Smooth muscle cell (in vitro differentiated cells): ENCODE measurements around the gene UTP14A. TPM values are rescaled to one million over a fixed set of nuclear protein-coding genes. Genes with fewer than 3 reads are reported as not detected.

Source experiments
- DNase-seq: peaks from one replicate; lab custom pipeline; 2025; ENCODE audit not compliant: unreplicated experiment; lab: John Stamatoyannopoulos, UW
- H2AFZ ChIP-seq: fragments of 200-600 bp; sonication (generic); 2 replicates; pipeline ENCODE4 v1.6.0; 2016; ENCODE audit warnings: antibody characterized with exemption, low read depth, mild to moderate bottlenecking
- H3F3A ChIP-seq: fragments of 200-600 bp; sonication (generic); 2 replicates; pipeline ENCODE4 v1.6.0; 2017; ENCODE audit warnings: antibody characterized with exemption, low read depth
- H3K27ac ChIP-seq: fragments of 200-600 bp; sonication (generic); 2 replicates; pipeline ENCODE4 v1.5.1; 2016; ENCODE audit warnings: low read depth, mild to moderate bottlenecking
- H3K27me3 ChIP-seq: fragments of 200-600 bp; sonication (generic); 2 replicates; pipeline ENCODE4 v1.6.1; 2016; ENCODE audit warnings: low read depth, mild to moderate bottlenecking
- H3K36me3 ChIP-seq: fragments of 200-600 bp; sonication (generic); 2 replicates; pipeline ENCODE4 v1.5.1; 2016; ENCODE audit warnings: low read depth
- H3K4me1 ChIP-seq: fragments of 200-600 bp; sonication (generic); 2 replicates; pipeline ENCODE4 v1.5.1; 2016; ENCODE audit warnings: low read depth
- H3K4me2 ChIP-seq: fragments of 200-600 bp; sonication (generic); 2 replicates; pipeline ENCODE4 v1.6.0; 2016; ENCODE audit warnings: mild to moderate bottlenecking
- H3K4me3 ChIP-seq: fragments of 200-600 bp; sonication (generic); 2 replicates; pipeline ENCODE4 v1.5.1; 2016; ENCODE audit warnings: mild to moderate bottlenecking
- H3K79me2 ChIP-seq: fragments of 200-600 bp; sonication (generic); 2 replicates; pipeline ENCODE4 v1.6.0; 2016; ENCODE audit warnings: low read depth, mild to moderate bottlenecking
- H3K9ac ChIP-seq: fragments of 200-600 bp; sonication (generic); 2 replicates; pipeline ENCODE4 v1.6.0; 2016; ENCODE audit warnings: low read depth
- H3K9me3 ChIP-seq: fragments of 200-600 bp; sonication (generic); replicated peaks from 2 replicates; pipeline ENCODE4 v1.5.1; 2016; ENCODE audit warnings: low read depth
- H4K20me1 ChIP-seq: fragments of 200-600 bp; sonication (generic); 2 replicates; pipeline ENCODE4 v1.6.0; 2016; ENCODE audit warnings: low read depth
- WGBS: methylation state at CpG from one replicate; pipeline ENCODE4 v1.1.7; 2016; ENCODE audit warnings: low lambda C conversion rate; 5-methylcytosine and 5-hydroxymethylcytosine counted together
- polyA plus RNA-seq: library from polyadenylated mRNA; unstranded; fragments of >200 nt; fragmentation: Nextera tagmentation; extraction: Ambion mirVana; gene quantifications from 2 replicates; pipeline ENCODE4 v1.2.1, GENCODE V29; 2016
- total RNA-seq: library from RNA; depleted of rRNA; stranded (reverse); fragments of >200 nt; gene quantifications from 2 replicates; pipeline ENCODE4 v1.2.3, GENCODE V29; 2014
- TF ChIP-seq, protein P1 (sequence below): fragments of 200-600 bp; sonication (generic); IDR thresholded peaks from 2 replicates; pipeline ENCODE4 v1.5.1; 2017; ENCODE audit warnings: borderline replicate concordance, mild to moderate bottlenecking, antibody characterized with exemption; ENCODE audit not compliant: insufficient read depth, poor library complexity, severe bottlenecking

UTP14A gene
- total and polyA plus RNA-seq, 2 experiments from 2014 or later, result 5.1 to 12.9 TPM

DNA sequence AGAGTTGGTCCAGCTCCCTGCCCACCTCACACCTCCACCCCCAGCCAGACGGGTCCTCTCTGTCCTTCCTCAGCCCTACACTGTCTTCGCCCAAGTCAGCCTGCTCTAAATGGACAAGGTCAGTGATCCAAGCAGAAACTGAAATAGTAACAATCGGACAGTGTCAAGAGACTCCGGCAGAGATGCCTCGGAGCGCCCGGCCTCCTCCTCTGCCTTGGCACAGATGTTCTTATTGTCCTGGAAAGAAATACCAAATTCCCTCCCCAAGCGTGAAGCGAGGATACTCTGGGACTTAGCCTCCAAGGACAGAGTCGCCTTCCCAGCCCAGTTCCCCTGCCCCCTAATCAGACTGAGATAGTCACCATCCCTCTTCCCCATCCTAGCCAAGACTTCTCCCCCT, 28.5 kb downstream of the UTP14A start:
- TF ChIP-seq, protein P1, sequence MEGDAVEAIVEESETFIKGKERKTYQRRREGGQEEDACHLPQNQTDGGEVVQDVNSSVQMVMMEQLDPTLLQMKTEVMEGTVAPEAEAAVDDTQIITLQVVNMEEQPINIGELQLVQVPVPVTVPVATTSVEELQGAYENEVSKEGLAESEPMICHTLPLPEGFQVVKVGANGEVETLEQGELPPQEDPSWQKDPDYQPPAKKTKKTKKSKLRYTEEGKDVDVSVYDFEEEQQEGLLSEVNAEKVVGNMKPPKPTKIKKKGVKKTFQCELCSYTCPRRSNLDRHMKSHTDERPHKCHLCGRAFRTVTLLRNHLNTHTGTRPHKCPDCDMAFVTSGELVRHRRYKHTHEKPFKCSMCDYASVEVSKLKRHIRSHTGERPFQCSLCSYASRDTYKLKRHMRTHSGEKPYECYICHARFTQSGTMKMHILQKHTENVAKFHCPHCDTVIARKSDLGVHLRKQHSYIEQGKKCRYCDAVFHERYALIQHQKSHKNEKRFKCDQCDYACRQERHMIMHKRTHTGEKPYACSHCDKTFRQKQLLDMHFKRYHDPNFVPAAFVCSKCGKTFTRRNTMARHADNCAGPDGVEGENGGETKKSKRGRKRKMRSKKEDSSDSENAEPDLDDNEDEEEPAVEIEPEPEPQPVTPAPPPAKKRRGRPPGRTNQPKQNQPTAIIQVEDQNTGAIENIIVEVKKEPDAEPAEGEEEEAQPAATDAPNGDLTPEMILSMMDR, result no peak
- Histone ChIP-seq H3K4me3 (no peak overlapping the region), H3K4me2 (no peak overlapping the region), H3F3A (no peaks in the 10 kb centered on the region), H4K20me1 (no peaks in the 10 kb centered on the region), H3K36me3 (no peaks in the 10 kb centered on the region), H3K9ac (no peak overlapping the region), H2AFZ (no peak overlapping the region), H3K27ac (no peak overlapping the region), H3K4me1 (no peaks in the 10 kb centered on the region), H3K9me3 (no peaks in the 10 kb centered on the region), H3K79me2 (no peaks in the 10 kb centered on the region), H3K27me3 (peaks cover 9% of the 10 kb centered on the region)
- WGBS, result 53% methylated on average over 10 of the region's 10 CpGs
- no peak for DNase-seq

DNA sequence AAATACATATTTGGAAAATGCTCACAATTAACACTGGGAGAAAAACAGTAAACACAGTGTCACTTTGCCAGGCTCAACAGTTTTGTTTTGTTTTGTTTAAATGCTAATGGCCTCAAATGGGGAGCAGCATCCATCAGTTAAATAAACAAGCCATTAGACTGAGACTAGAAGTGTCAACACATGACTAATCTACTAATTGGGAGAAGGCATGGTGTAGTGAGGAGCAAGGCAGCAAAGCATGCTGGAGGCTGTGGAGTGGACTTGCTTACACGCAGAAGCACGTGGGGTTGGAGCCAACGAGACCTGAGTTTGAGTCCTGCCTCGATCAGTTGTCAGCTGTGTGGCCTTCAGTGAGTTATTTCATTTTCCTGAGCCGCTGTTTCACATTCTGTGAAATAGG, 29.0 kb downstream of the UTP14A start:
- no peak overlapping the region for H2AFZ ChIP-seq
- no peak for DNase-seq
- 47% methylated on average over 5 of the region's 5 CpGs for WGBS

DNA sequence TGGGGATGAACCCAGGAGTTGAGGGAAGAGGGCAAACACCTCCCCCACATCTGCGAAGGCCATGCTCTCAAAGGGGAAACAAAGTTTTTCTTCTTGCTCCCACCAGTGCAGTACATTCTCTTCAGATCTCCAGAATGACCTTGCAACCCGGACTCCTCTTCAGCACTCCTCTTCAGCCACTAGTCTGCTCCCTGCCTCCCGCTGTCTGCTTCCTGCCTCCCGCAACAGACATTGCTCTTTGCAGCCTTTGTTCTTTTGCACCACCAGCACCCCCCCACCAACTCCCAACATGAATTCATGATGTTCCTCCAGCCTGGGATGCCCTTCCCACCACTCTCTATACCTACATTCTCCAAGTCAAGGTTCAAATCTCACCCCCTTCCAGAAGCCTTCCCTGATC, 32.1 kb downstream of the UTP14A start:
- no peak overlapping the region for H2AFZ ChIP-seq
- no peak overlapping the region for H3K4me3 ChIP-seq
- 38% methylated on average over 4 of the region's 4 CpGs for WGBS
- H3K27me3 ChIP-seq, result peaks cover 11% of the 10 kb centered on the region
- H3K9me3 ChIP-seq, result no peaks in the 10 kb centered on the region
- no peak overlapping the region for H3K9ac ChIP-seq
- H3K4me1 ChIP-seq, result no peaks in the 10 kb centered on the region
- TF ChIP-seq, protein P1, result no peak
- no peak for DNase-seq
- H3K36me3 ChIP-seq, result no peaks in the 10 kb centered on the region
- H3K4me2 ChIP-seq, result no peak overlapping the region
- H3K27ac ChIP-seq, result no peak overlapping the region
- H3K79me2 ChIP-seq, result no peaks in the 10 kb centered on the region
- H4K20me1 ChIP-seq, result no peaks in the 10 kb centered on the region
- H3F3A ChIP-seq, result no peaks in the 10 kb centered on the region

More for the DNA sequence above, 29.0 kb downstream of the UTP14A start:
- Histone ChIP-seq H3K4me2 (no peak overlapping the region), H3K79me2 (no peaks in the 10 kb centered on the region), H3K9me3 (no peaks in the 10 kb centered on the region), H3K36me3 (no peaks in the 10 kb centered on the region), H3K4me1 (no peaks in the 10 kb centered on the region), H3K27me3 (peaks cover 11% of the 10 kb centered on the region), H3K27ac (no peak overlapping the region), H3K9ac (no peak overlapping the region), H4K20me1 (no peaks in the 10 kb centered on the region), H3K4me3 (no peak overlapping the region), H3F3A (no peaks in the 10 kb centered on the region)
- TF ChIP-seq, protein P1, result no peak

DNA sequence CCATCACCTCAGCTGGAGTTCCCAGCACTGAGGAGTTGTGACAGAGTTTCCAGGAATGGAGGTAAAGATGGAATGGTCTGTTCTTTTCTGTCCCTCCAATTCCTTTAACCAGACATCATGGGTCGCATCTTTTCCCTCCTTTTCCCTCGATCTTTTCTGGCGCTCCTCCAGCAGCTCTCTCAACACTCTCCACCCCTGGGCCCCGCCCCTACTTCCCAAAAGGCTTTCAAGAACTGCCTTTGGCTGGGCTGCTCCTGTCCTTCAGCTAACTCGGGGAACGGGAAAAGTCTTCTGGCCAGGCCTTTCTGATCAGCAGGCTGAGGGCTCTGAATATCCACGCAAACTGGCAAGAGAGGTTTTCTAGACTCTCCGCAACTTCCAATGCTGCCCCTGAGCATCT, 34.0 kb downstream of the UTP14A start:
- 47% methylated on average over 8 of the region's 8 CpGs for WGBS
- Histone ChIP-seq H3K36me3 (no peaks in the 10 kb centered on the region), H3K4me3 (no peak overlapping the region), H3K79me2 (no peaks in the 10 kb centered on the region), H3K9ac (no peak overlapping the region), H2AFZ (no peak overlapping the region), H3K4me1 (no peaks in the 10 kb centered on the region), H3K27me3 (peaks cover 8% of the 10 kb centered on the region), H3K9me3 (no peaks in the 10 kb centered on the region), H3F3A (no peaks in the 10 kb centered on the region), H3K4me2 (no peak overlapping the region), H3K27ac (no peak overlapping the region), H4K20me1 (no peaks in the 10 kb centered on the region)
- DNase-seq, result no peak
- TF ChIP-seq, protein P1, result no peak
